Measurements from ENCODE around the gene PANX3.

GRCh38 chr11:124577716-124578427 lies 33.4 kb upstream of the PANX3 start:
- TF ChIP-seq CTCF (IDR thresholded peaks at IDR 0.05; ENCODE audit: poor library complexity): no peak
- no peak for TF ChIP-seq EZH2phosphoT487 (IDR thresholded peaks at IDR 0.05; ENCODE audit: low read depth, severe bottlenecking, unreplicated experiment)
- no peak for TF ChIP-seq EZH2 (IDR thresholded peaks at IDR 0.05; ENCODE audit: borderline replicate concordance)

All from hepatocyte (in vitro differentiated cells).